Measurements from ENCODE around the gene PIF1.
"Not testable (repeated sequence)": the region's sequence is repeated elsewhere in the genome, so short reads cannot be mapped to it uniquely, and the experiment has no call there.

Gene PIF1

GRCh38 chr15:64808785-64809453 lies 16.5 kb downstream of the PIF1 start:
- no peak for DNase-seq

GRCh38 chr15:64807751-64808222 lies 17.7 kb downstream of the PIF1 start:
- no peak for DNase-seq

GRCh38 chr15:64807051-64807749 lies 18.2 kb downstream of the PIF1 start:
- no peak for DNase-seq

- DNase-seq = no peak
These were observed 18.9 kb downstream of the PIF1 start for GRCh38 chr15:64806509-64806908.

- DNase-seq = no peak
These were observed 20.8 kb downstream of the PIF1 start for GRCh38 chr15:64804619-64805018.

GRCh38 chr15:64803526-64803925 lies 21.9 kb downstream of the PIF1 start:
- DNase-seq = no peak

GRCh38 chr15:64800476-64800875 lies 25.0 kb downstream of the PIF1 start:
- DNase-seq = no peak

- not testable (repeated sequence) for DNase-seq
These were observed 26.5 kb downstream of the PIF1 start for GRCh38 chr15:64798905-64799304.

GRCh38 chr15:64795921-64796320 lies 29.5 kb downstream of the PIF1 start:
- DNase-seq = not testable (repeated sequence)

GRCh38 chr15:64795299-64795698 lies 30.1 kb downstream of the PIF1 start:
- not testable (repeated sequence) for DNase-seq

- DNase-seq = no peak
These were observed 33.2 kb downstream of the PIF1 start for GRCh38 chr15:64792282-64792681.

GRCh38 chr15:64791401-64791800 lies 34.0 kb downstream of the PIF1 start:
- no peak for DNase-seq

- DNase-seq = no peak
These were observed 41.7 kb downstream of the PIF1 start for GRCh38 chr15:64783796-64784195.

- DNase-seq = no peak
These were observed 42.7 kb downstream of the PIF1 start for GRCh38 chr15:64782751-64783150.

GRCh38 chr15:64781299-64781698 lies 44.1 kb downstream of the PIF1 start:
- DNase-seq = no peak

GRCh38 chr15:64780600-64781156 lies 44.8 kb downstream of the PIF1 start:
- DNase-seq = no peak

GRCh38 chr15:64779630-64780029 lies 45.8 kb downstream of the PIF1 start:
- DNase-seq = no peak

GRCh38 chr15:64779024-64779423 lies 46.4 kb downstream of the PIF1 start:
- no peak for DNase-seq

- DNase-seq = no peak
These were observed 49.1 kb downstream of the PIF1 start for GRCh38 chr15:64776402-64776786.

- no peak for DNase-seq
These were observed 49.7 kb downstream of the PIF1 start, which contains the start of gene RBPMS2 for GRCh38 chr15:64775551-64776401. Gene RBPMS2 (minus strand): TSS chr15:64775589. CDS start chr15:64775319, 270 bp downstream.

GRCh38 chr15:64774629-64775493 lies 50.6 kb downstream of the PIF1 start:
- peak; percentile 12 for DNase-seq

GRCh38 chr15:64774037-64774628 lies 51.3 kb downstream of the PIF1 start:
- DNase-seq = no peak

Data from stimulated activated CD4-positive, alpha-beta T cell treated with anti-CD3 and anti-CD28 coated beads, Interleukin-12 subunit alpha, Interleukin-12 subunit beta, amount 100 ng/mL, for 4 hours (primary cell).